Retina (tissue), 1 donor: ENCODE results near the gene ZBTB42.
"Not testable (repeated sequence)": the region's sequence is repeated elsewhere in the genome, so short reads cannot be mapped to it uniquely, and the experiment has no call there.

Experiments used
- DNase-seq: peaks from one replicate; pipeline ENCODE4 v3.0.0-alpha.2; 2016

The ZBTB42 gene

DNA sequence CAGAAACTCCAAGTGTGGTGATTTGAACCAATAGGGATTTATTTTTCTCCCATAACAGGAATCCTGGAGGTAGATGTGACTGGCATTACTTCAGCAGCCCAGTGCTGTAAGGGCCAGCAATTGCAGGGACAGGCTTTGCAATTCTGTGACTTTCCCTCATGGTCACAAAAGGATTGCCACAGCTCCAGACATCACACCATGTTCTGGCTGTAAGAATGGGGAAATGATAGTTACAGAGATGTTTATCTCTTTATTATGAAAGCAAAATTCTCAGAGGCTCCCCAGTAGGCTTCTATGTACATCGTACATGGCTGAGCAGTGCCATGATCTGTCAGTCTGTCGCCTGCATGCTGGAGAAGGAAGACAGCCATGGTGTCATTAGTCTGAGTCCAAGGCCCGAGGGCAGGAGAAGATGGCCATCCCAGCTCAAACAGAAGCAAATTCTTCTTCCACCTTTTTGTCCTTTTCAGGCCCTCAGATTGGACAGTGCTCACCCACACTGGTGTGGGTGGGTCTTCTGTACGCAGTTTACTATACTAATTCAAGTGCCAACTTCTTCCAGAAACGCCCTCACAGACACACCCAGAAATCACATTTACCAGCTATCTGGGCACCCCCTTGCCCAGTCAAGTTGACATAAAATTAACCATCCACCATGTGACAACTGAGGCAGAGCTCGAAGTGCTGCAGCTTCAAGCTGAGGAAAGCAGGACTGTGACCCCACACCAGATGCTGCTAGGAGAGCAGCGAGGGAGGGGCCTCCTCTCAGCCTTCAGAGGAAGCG lies 17.2 kb downstream of the ZBTB42 start:
- DNase-seq = no peak

GRCh38 chr14:104818714-104819161 lies 17.8 kb downstream of the ZBTB42 start:
- DNase-seq = no peak

- no peak for DNase-seq
Observed at GRCh38 chr14:104819361-104819781, 18.5 kb downstream of the ZBTB42 start.

DNA sequence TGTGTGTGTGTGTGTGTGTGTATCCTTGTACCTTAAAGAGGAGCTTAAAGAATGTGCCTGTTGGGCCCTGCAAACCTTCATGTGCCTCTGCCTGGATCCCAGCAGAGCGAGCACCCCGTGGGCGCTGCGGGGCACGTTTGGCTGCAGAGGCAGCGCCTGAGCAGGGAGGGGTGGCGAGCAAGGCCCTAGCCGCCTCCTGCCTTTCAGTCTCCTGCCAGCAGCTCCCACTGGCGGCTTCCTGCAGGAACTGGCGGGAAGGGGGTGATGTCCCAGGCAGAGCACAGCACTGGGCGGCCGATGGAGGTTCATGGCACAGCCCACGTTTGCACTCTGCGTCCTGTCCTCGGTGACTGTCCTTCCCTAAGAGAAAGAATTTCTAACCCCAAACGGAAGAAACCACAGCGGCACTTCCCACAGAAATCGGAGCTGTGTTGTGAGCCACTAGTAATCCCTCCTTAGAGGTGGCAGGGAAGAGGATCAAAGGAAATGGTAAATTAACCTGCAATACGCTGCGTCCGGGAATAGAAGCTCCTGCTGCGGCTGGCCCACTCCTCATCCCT lies 19.8 kb downstream of the ZBTB42 start:
- DNase-seq = peak; percentile 76

GRCh38 chr14:104821229-104821945 lies 20.5 kb downstream of the ZBTB42 start:
- DNase-seq = no peak

DNA sequence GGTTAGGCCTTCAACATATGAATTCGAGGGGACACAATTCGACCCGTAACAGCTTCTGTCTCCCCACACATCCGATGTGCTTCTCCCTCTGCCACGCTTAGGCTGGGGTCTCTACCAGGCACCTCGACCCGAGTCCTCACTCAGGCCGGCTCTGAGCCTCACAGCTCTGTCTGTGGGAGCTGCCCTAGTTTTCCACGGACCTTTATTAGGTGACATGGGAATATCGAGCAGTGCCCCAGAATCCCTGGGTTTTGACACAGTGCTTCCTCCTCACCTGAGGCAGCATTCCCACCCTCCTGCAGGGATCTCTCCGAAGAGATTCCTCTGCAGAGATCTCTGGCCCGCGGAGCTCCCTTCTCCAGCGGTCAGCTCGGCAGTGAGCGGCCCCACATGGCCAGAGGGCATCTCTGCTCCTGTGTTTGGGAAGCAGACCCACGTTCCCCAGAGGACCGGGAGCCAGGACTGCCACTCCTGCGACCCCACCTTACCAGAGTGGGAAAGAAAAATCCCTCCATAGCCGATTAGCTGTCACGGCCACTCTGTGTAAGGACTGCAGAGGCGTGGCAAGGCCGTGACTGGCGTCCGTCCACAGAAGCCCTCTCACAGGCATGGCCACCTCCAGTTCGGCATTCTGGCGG lies 21.2 kb downstream of the ZBTB42 start:
- no peak for DNase-seq

- no peak for DNase-seq
Observed at GRCh38 chr14:104822821-104823615, 22.1 kb downstream of the ZBTB42 start.

- no peak for DNase-seq
Observed at GRCh38 chr14:104824353-104824997, 23.6 kb downstream of the ZBTB42 start.

DNA sequence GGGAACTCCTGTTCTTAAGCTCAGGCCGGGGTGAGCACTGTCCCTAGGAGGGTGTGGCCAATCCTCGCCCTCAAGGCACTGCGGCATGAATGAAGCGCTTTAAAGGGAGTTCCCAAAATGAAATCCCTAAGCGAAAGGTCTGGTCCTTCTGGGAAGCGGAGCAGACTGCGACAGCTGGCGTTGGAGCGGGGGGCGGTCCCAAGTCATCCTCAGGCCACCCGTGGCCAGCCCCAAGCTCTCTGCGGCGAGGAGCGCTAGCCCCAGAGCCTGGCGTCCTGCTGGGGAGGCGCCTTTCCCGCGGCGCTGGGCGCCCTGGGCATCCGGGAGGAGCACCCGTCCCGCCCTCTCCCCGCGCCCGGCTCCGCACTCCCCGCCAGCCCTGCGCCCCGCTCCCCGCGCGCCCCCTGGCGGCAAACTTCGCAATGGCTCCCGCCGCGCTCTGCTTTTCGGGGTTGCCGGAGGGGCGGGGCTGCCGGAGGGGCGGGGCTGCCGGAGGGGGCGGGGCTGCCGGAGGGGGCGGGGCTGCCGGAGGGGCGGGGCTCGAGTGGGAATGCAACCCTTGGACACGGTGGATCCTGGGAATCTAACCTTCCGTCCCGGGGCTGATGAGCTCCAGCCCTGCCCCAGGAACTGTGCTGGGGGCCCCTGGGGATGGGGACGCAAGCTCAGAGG lies 25.4 kb downstream of the ZBTB42 start:
- peak; percentile 86 for DNase-seq

DNA sequence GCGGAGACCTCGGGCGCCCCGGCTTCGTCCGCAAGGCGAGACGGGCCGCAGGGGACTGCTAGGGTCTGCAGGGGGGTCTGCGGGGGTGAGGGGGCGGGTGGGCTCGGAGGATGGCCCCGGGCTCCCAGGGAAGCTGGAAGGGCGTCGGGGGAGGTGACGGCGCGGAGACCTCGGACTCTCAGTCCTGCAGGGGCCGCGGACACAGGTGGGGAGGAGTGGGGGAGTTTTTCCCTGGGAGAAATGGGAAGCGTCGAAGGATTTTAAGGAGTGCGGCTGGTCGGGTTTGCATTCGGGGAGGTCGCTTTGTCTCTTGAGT lies 25.9 kb downstream of the ZBTB42 start:
- DNase-seq = peak; percentile 62

GRCh38 chr14:104827177-104828055 lies 26.5 kb downstream of the ZBTB42 start:
- peak; percentile 58 for DNase-seq

GRCh38 chr14:104830781-104831180 lies 29.9 kb downstream of the ZBTB42 start:
- DNase-seq = no peak

DNA sequence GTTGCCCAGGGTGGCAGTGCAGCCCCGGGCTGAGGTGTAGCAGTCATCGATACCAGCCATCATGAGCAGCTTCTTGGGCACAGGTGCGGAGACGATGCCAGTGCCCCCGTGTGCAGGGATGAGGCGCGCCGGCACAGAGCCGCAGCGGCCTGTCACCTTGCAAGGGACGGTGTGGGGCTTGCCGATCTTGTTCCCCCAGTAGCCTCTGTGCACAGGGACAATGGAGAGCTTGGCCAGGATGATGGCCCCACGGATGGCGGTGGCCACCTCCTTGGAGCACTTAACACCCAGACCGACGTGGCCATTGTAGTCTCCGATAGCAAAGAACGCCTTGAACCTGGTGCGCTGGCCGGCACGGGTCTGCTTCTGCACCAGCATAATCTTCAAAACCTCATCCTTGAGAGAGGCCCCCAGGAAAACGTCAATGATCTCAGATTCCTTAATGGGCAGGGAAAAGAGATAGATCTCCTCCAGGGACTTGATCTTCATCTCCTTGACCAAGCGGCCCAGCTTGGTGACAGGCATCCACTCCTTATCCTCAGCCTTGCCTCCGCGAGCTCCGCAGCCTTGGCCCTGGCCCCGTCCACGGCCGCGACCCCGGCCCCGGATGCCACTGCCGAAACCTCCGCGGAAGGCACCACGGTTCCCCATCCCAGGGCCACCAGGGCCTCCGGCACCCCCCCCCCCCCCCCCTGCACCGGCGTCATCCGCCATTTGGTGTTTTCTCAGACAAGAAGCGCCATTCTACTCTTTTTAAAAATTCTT lies 35.5 kb downstream of the ZBTB42 start:
- not testable (repeated sequence) for DNase-seq

- DNase-seq = no peak
Observed at GRCh38 chr14:104841730-104842129, 40.8 kb downstream of the ZBTB42 start.

- no peak for DNase-seq
Observed at GRCh38 chr14:104843006-104843405, 42.1 kb downstream of the ZBTB42 start.

- peak; percentile 72 for DNase-seq
Observed at GRCh38 chr14:104843442-104844305, 42.8 kb downstream of the ZBTB42 start.

GRCh38 chr14:104844306-104845032 lies 43.6 kb downstream of the ZBTB42 start:
- DNase-seq = peak; percentile 68
